Activated CD4-positive, alpha-beta T cell treated with anti-CD3 and anti-CD28 coated beads for 36 hours (primary cell): Measurements from ENCODE around the gene VPS33A. TPM values are rescaled to one million over a fixed set of nuclear protein-coding genes. Genes with fewer than 3 reads are reported as not detected.
"Not testable (repeated sequence)": the region's sequence is repeated elsewhere in the genome, so short reads cannot be mapped to it uniquely, and the experiment has no call there.

ENCODE experiments used
- ATAC-seq: fragments of 200-7000 bp; cut with Tn5 transposase; one replicate; pipeline ENCODE4 v1.10.0; 2021; ENCODE audit warnings: mild to moderate bottlenecking, moderate library complexity
- CTCF ChIA-PET: fragments of 350-600 bp; sonication (Branson Sonifier 250); formaldehyde crosslinking; loops from one replicate; lab custom pipeline; 2021; ENCODE audit warnings: antibody characterized with exemption; lab: Charles Lee
- POLR2A ChIA-PET: fragments of 350-600 bp; sonication (Branson Sonifier 250); formaldehyde crosslinking; loops from one replicate; lab custom pipeline; 2021; ENCODE audit warnings: antibody characterized with exemption, inconsistent platforms; lab: Charles Lee
- DNase-seq: peaks from one replicate; pipeline ENCODE4 v3.0.0-alpha.2; 2020
- H3K27ac Mint-ChIP-seq: one replicate; pipeline ENCODE4 v1.8.0; 2021; ENCODE audit warnings: mixed read lengths
- H3K27me3 Mint-ChIP-seq: one replicate; pipeline ENCODE4 v1.8.0; 2021; ENCODE audit warnings: mixed read lengths
- H3K36me3 Mint-ChIP-seq: one replicate; pipeline ENCODE4 v1.8.0; 2021; ENCODE audit warnings: low read depth, mixed read lengths
- H3K4me1 Mint-ChIP-seq: one replicate; pipeline ENCODE4 v1.8.0; 2021; ENCODE audit warnings: mixed read lengths
- H3K4me3 Mint-ChIP-seq: one replicate; pipeline ENCODE4 v1.8.0; 2021; ENCODE audit warnings: mild to moderate bottlenecking, moderate library complexity, mixed read lengths
- H3K9me3 Mint-ChIP-seq: one replicate; pipeline ENCODE4 v1.8.0; 2021; ENCODE audit warnings: low read depth, mixed read lengths
- intact Hi-C, 2 experiments: fragments of 100-400 bp; cut with DNase I in 1 of 2; cut with micrococcal nuclease in 1 of 2; formaldehyde crosslinking; loops; one replicate each; pipeline versions ENCODE4 v1.14.2 to v1.15.1; 2022 to 2024; cut with DNase I, micrococcal nuclease
- total RNA-seq, 2 experiments: library from RNA; stranded (reverse); gene quantifications; one replicate each; pipeline ENCODE4 v1.2.3, GENCODE V29; 2021

Gene VPS33A
- total RNA-seq, 2 experiments from 2014 or later = 24.8 to 26.4 TPM

DNA sequence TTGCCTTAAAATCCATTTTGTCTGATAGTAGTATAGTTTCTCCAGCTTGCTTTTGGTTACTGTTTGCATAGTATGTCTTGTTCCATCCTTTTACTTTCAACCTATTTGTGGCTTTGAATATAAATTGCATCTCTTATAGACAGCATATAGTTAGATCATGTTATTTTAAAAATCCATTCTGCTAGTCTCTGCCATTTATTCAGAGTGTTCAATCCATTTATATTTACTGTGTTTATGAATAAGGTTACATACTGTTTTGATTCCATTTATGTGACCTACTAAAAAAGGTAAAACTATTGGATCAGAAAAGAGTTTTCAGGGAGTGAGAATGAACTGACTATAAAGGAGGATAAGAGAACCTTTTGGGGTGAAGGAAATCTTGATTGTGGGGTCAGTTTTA lies 29.6 kb upstream of the VPS33A start:
- H3K9me3 Mint-ChIP-seq = no peaks in the 10 kb centered on the region
- peaks cover 28% of the 10 kb centered on the region for H3K36me3 Mint-ChIP-seq
- ATAC-seq (no peak), DNase-seq (no peak)
- intact Hi-C loops = no loop called here
- H3K27ac Mint-ChIP-seq = no peak overlapping the region
- CTCF ChIA-PET = interaction anchor here (1.3 kb wide), 1 partner anchor 60 kb away, joined by 5 read pairs; no protein-coding TSS in a partner anchor
- H3K4me3 Mint-ChIP-seq = no peak overlapping the region
- POLR2A ChIA-PET = no interaction called here
- no peaks in the 10 kb centered on the region for H3K27me3 Mint-ChIP-seq
- peaks cover 5% of the 10 kb centered on the region for H3K4me1 Mint-ChIP-seq

DNA sequence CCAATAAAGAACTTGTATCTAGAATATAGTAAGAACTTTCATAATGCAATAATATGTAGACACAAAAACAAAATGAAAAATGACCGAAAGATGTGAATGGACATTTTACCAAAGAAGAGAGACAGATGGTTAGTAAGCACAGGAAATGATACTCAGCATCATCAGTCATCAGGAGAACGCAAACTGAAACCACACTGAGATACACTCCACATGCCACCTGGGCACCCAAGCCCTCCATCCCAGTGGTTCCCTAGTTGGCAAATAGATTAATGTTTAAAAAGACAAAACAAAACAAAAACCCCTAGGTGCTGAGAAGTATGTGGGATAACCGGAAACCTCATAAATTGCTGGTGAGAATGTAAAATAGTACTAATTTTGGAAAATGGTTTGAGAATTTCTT lies 26.8 kb upstream of the VPS33A start:
- intact Hi-C loops = no loop called here
- H3K4me1 Mint-ChIP-seq = peaks cover 7% of the 10 kb centered on the region
- H3K27me3 Mint-ChIP-seq = no peaks in the 10 kb centered on the region
- H3K27ac Mint-ChIP-seq = no peak overlapping the region
- ATAC-seq (peak; percentile 77), DNase-seq (peak; percentile 22)
- ChIA-PET POLR2A (no interaction called here), CTCF (no interaction called here)
- no peak overlapping the region for H3K4me3 Mint-ChIP-seq
- no peaks in the 10 kb centered on the region for H3K9me3 Mint-ChIP-seq
- H3K36me3 Mint-ChIP-seq = peaks cover 26% of the 10 kb centered on the region

DNA sequence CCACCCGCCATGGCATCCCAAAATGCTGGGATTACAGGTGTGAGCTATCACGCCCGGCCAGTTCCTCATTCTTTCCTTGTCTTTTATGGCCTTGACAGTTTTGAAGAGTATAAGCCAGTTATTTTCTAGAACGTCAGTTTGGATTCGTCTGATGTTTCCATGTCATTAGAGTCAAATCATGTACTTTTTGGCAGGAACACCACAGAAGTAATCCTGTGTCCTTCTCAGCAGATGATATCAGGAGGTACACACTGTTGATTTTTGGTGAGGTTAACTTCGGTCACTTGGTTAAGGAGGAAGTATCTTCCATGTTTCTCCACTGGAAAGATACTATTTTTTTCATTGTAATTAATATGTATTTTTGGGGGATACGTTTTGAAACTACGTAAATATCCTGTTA lies 25.1 kb upstream of the VPS33A start:
- intact Hi-C loops = no loop called here
- Mint-ChIP-seq H3K27ac (no peak overlapping the region), H3K4me1 (peaks cover 7% of the 10 kb centered on the region), H3K36me3 (peaks cover 18% of the 10 kb centered on the region), H3K4me3 (no peak overlapping the region), H3K9me3 (no peaks in the 10 kb centered on the region), H3K27me3 (no peaks in the 10 kb centered on the region)
- CTCF ChIA-PET = interaction anchor here (0.6 kb wide), 1 partner anchor 79 kb away, joined by 4 read pairs; no protein-coding TSS in a partner anchor
- DNase-seq = no peak
- POLR2A ChIA-PET = no interaction called here
- no peak for ATAC-seq

DNA sequence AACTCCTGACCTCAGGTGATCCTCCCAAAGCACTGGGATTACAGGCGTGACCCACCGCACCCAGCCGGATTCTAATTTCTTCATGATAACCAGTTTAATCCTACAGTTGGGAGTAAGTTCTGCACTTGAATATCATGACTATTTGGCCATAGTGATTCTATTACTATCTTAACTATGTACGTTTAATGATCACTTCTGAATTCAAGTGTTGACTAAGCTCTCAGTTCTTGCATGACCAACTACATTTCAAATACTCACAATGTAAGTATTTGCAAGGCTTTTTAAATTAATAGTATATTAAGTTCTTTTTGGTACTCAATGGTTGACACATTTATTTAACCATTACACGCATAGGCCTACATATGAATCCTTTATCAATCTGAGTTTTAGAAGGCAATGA lies 17.4 kb upstream of the VPS33A start:
- H3K4me3 Mint-ChIP-seq = no peak overlapping the region
- no peak overlapping the region for H3K27ac Mint-ChIP-seq
- intact Hi-C loops = no loop called here
- CTCF ChIA-PET = interaction anchor here (0.7 kb wide), 1 partner anchor 53 kb away, joined by 3 read pairs; no protein-coding TSS in a partner anchor
- no peaks in the 10 kb centered on the region for H3K9me3 Mint-ChIP-seq
- peaks cover 9% of the 10 kb centered on the region for H3K36me3 Mint-ChIP-seq
- ATAC-seq (no peak), DNase-seq (no peak)
- H3K4me1 Mint-ChIP-seq = no peaks in the 10 kb centered on the region
- POLR2A ChIA-PET = no interaction called here
- H3K27me3 Mint-ChIP-seq = no peaks in the 10 kb centered on the region

DNA sequence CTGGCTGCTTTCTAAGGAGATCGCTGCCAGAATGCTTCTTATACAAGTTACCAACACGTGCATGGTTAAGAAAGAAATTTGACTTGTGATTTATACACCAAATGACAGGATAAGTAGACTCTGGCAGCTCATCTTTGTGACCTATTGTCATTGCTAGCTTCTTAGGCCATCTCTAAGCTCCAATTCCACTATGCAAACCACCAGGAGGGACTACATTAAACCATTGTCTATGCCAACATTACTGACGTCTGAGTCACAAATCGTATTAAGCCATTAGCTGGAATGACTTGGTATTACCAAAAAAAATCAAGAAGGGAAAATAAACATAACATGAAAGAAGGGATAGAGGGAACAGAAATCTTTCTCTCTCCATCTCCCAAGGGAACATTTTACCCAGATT lies 15.8 kb upstream of the VPS33A start:
- Mint-ChIP-seq H3K9me3 (no peaks in the 10 kb centered on the region), H3K27ac (no peak overlapping the region), H3K4me3 (no peak overlapping the region), H3K27me3 (no peaks in the 10 kb centered on the region), H3K4me1 (no peaks in the 10 kb centered on the region), H3K36me3 (peaks cover 8% of the 10 kb centered on the region)
- POLR2A ChIA-PET = no interaction called here
- CTCF ChIA-PET = interaction anchor here (0.5 to 1.2 kb wide), 3 partner anchors 39 to 1137 kb away, joined by 3 to 4 read pairs (median 3); no protein-coding TSS in a partner anchor
- intact Hi-C loops = no loop called here
- no peak for DNase-seq
- no peak for ATAC-seq

DNA sequence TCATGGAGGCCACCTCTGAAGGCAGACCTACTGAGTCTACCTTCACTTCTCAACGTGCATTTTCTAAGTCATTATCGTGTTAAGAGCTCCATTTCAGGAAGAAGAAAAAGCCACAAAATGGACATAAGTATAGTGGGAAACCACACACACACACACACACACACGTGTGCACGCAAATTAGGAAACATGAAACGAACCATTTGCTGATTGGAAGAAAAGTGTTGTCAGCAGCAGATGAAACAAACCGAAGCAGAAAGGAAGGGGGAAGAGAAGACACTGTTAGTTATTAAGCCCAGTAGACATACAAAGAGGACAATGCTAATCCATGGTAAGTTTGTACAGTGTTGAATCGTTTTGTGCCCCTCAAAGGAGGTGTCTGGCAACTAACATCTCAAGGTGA lies 9.9 kb upstream of the VPS33A start:
- POLR2A ChIA-PET = interaction anchor here (0.6 kb wide), 1 partner anchor 152 kb away, joined by 3 read pairs; no protein-coding TSS in a partner anchor
- no peaks in the 10 kb centered on the region for H3K9me3 Mint-ChIP-seq
- intact Hi-C loops = no loop called here
- DNase-seq = no peak
- H3K36me3 Mint-ChIP-seq = peaks cover 15% of the 10 kb centered on the region
- H3K4me3 Mint-ChIP-seq = no peak overlapping the region
- CTCF ChIA-PET = interaction anchor here (1.0 to 1.1 kb wide), 2 partner anchors 79 to 516 kb away, joined by 3 to 4 read pairs; no protein-coding TSS in a partner anchor
- no peak overlapping the region for H3K27ac Mint-ChIP-seq
- no peaks in the 10 kb centered on the region for H3K27me3 Mint-ChIP-seq
- H3K4me1 Mint-ChIP-seq = no peaks in the 10 kb centered on the region
- ATAC-seq = no peak

DNA sequence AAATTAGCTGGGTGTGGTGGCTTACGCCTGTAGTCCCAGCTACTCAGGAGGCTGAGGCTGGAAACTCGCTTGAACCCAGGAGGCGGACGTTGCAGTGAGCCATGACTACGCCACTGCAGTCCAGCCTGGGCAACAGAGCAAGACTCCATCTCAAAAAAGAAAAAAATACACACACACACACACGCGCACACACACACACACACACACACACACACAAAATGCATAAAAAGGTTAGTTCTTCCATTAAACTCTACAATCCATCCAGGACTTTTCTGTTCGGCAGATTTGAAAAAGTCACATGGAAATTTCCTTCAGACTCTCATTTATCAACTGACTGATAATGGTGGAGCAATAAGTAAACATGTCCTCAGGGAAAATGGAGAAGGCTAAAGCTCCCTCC lies 9.2 kb upstream of the VPS33A start:
- no peak overlapping the region for H3K4me3 Mint-ChIP-seq
- intact Hi-C loops = no loop called here
- no peaks in the 10 kb centered on the region for H3K9me3 Mint-ChIP-seq
- H3K36me3 Mint-ChIP-seq = peaks cover 12% of the 10 kb centered on the region
- POLR2A ChIA-PET = no interaction called here
- ATAC-seq (no peak), DNase-seq (no peak)
- no peaks in the 10 kb centered on the region for H3K4me1 Mint-ChIP-seq
- CTCF ChIA-PET = interaction anchor here (1.0 kb wide), 1 partner anchor 517 kb away, joined by 4 read pairs; no protein-coding TSS in a partner anchor
- no peak overlapping the region for H3K27ac Mint-ChIP-seq
- H3K27me3 Mint-ChIP-seq = no peaks in the 10 kb centered on the region

DNA sequence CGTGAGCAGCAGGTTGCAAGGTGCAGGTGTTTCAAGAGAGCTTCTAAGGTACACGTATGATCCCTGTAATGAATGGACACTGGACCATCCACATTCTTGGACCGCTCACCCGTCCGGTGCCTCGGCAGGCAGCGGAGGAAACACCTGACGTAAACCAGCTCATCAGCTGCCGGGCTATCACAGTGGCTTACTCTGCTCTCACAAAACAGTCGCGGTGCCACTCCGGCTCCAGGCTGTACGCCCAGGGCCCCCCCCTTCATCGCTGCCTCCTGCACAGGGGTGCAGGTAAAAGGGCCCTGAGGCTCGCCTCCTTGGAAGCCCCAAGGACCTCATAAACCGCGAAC lies 436 bp downstream of the VPS33A start:
- Mint-ChIP-seq H3K4me1 (peaks cover 23% of the 10 kb centered on the region), H3K4me3 (peak overlapping the region; percentile 97), H3K36me3 (peaks cover 12% of the 10 kb centered on the region), H3K27ac (peak overlapping the region; percentile 98), H3K9me3 (no peaks in the 10 kb centered on the region), H3K27me3 (no peaks in the 10 kb centered on the region)
- ChIA-PET POLR2A (no interaction called here), CTCF (interaction anchor here (1.6 kb wide), 1 partner anchor 21 kb away, joined by 6 read pairs; no protein-coding TSS in a partner anchor)
- ATAC-seq (peak; percentile 46), DNase-seq (peak; percentile 59)
- intact Hi-C loops = loop anchor here (1.0 to 5.0 kb wide), 9 partner anchors 40 to 810 kb away; partner anchors contain the start of genes DIABLO (in 2 of the 2), B3GNT4 (in 1 of the 2), CFAP251 (in 1 of the 2) and DENR (in 1 of the 2)

DNA sequence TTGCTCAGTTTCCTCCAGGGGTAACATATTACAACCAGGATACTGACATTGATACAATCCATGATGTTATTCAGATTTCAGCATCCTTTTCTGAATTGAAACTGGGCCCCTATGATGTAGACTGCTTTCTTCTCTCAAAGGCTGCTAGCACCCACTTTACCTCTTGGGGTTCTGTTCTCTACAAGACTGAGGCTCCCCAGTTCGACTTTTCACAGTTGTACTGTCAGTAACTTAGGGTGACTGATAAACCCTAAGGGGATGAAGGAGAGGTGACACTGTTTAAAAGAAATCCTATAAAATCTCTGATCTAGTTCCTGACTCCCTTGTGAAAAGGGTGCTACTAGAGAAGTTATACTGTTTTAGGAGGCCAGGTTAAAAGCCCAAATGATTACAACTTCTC lies 818 bp downstream of the VPS33A start:
- peak overlapping the region; percentile 97 for H3K4me3 Mint-ChIP-seq
- peak overlapping the region; percentile 98 for H3K27ac Mint-ChIP-seq
- no peaks in the 10 kb centered on the region for H3K9me3 Mint-ChIP-seq
- ChIA-PET POLR2A (no interaction called here), CTCF (interaction anchor here (1.6 kb wide), 1 partner anchor 21 kb away, joined by 6 read pairs; no protein-coding TSS in a partner anchor)
- H3K36me3 Mint-ChIP-seq = peaks cover 13% of the 10 kb centered on the region
- H3K27me3 Mint-ChIP-seq = no peaks in the 10 kb centered on the region
- H3K4me1 Mint-ChIP-seq = peaks cover 23% of the 10 kb centered on the region
- peak; percentile 11 for ATAC-seq
- no peak for DNase-seq
- intact Hi-C loops = loop anchor here in 1 of 2 experiments (5.0 kb wide), 1 partner anchor 348 kb away; the partner anchor contains the start of gene CFAP251

DNA sequence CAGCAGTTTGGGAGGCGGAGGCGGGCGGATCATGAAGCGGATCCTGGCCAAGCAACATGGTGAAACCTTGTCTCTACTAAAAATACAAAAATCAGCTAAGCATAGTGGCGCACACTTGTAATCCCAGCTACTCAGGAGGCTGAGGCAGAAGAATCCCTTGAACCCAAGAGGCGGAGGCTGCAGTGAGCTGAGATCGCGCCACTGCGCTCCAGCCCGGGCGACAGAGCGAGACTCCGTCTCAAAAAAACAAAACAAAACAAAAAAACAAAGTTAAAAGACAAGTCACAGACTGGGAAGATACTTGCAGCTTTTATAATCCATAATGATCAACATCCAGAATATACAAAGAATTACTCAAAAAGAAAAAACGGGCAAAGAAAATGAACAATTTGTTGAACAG lies 5.6 kb downstream of the VPS33A start:
- intact Hi-C loops, DNase-seq, H3K27me3 Mint-ChIP-seq, H3K9me3 Mint-ChIP-seq, POLR2A ChIA-PET, H3K4me3 Mint-ChIP-seq, H3K27ac Mint-ChIP-seq, ATAC-seq: not testable (repeated sequence)
- H3K36me3 Mint-ChIP-seq = peaks cover 28% of the 10 kb centered on the region
- CTCF ChIA-PET = interaction anchor here (0.7 to 1.6 kb wide), 2 partner anchors 14 to 21 kb away, joined by 3 to 4 read pairs; no protein-coding TSS in a partner anchor
- H3K4me1 Mint-ChIP-seq = peaks cover 21% of the 10 kb centered on the region

DNA sequence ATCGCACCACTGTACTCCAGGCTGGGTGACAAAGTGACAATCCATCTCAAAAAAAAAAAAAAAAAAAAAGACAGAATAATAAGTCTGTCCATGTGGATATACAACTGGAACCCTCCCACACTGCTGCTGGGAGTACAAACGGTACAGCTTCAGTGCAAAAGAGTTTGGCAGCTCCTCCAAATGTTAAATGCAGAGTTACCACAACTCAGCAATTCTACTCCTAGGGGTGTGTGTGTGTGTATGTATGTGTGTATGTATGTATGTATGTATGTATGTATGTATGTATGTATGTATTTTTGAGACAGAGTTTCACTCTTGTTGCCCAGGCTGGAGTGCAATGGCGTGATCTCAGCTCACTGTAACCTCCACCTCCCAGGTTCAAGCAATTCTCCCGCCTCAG lies 7.4 kb downstream of the VPS33A start:
- Mint-ChIP-seq H3K36me3 (peaks cover 31% of the 10 kb centered on the region), H3K4me1 (peaks cover 11% of the 10 kb centered on the region), H3K27ac (peak overlapping the region; percentile 55)
- POLR2A ChIA-PET, ATAC-seq, H3K4me3 Mint-ChIP-seq, H3K27me3 Mint-ChIP-seq, DNase-seq, H3K9me3 Mint-ChIP-seq, intact Hi-C loops: not testable (repeated sequence)
- CTCF ChIA-PET = interaction anchor here (0.6 to 2.1 kb wide), 3 partner anchors 68 to 97 kb away, joined by 3 to 5 read pairs (median 5); no protein-coding TSS in a partner anchor

DNA sequence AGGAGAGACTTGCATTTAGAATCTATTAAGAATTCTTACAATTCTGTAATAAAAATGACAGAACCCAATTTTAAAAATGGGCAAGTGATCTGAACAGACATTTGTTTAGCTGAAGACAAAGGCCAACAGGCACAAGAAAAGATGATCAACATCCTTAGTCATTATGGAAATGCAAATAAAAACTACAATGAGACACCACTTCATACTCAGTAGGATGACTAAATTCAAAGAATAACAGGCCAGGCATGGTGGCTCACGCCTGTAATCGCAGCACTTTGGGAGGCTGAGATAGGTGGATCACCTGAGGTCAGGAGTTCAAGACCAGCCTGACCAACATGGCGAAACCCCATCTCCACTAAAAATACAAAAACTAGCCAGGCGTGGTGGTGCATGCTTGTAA lies 7.8 kb downstream of the VPS33A start:
- intact Hi-C loops, ATAC-seq: not testable (repeated sequence)

More for the DNA sequence above, 7.8 kb downstream of the VPS33A start:
- ChIA-PET POLR2A (interaction anchor here (1.0 kb wide), 1 partner anchor 29 kb away, joined by 3 read pairs; no protein-coding TSS in a partner anchor), CTCF (interaction anchor here (0.6 to 2.1 kb wide), 3 partner anchors 68 to 97 kb away, joined by 3 to 5 read pairs (median 5); no protein-coding TSS in a partner anchor)
- Mint-ChIP-seq H3K36me3 (peaks cover 31% of the 10 kb centered on the region), H3K4me1 (peaks cover 11% of the 10 kb centered on the region), H3K27ac (peak overlapping the region; percentile 32)
- not testable (repeated sequence) for DNase-seq, H3K4me3 Mint-ChIP-seq, H3K9me3 Mint-ChIP-seq, H3K27me3 Mint-ChIP-seq
